AG08395 (cell line): Measurements from ENCODE around the gene MTM1.
A peak's percentile ranks its signal among the peaks of the same experiment; 100 is the strongest.

ENCODE experiments used
- DNase-seq: peaks from one replicate; pipeline ENCODE4 v3.0.0; 2012; ENCODE audit warnings: mixed read lengths, low spot score

MTM1 gene

GRCh38 chrX:150568320-150569154 is at the start of gene MTM1:
Gene MTM1, plus strand, starts transcription at chrX:150568621. Its CDS starts 23,994 bp downstream, at chrX:150592615.
- DNase-seq: peak; percentile 96

GRCh38 chrX:150522494-150522893 is 45.9 kb upstream of the MTM1 start:
- DNase-seq: no peak

- no peak for DNase-seq
These were observed 43.1 kb upstream of the MTM1 start for GRCh38 chrX:150525061-150525919.

- no peak for DNase-seq
These were observed 41.7 kb upstream of the MTM1 start for GRCh38 chrX:150526692-150527091.

- DNase-seq: no peak
These were observed 41.3 kb upstream of the MTM1 start for GRCh38 chrX:150527108-150527507.

- DNase-seq: no peak
These were observed 38.8 kb upstream of the MTM1 start for GRCh38 chrX:150529587-150529986.

- no peak for DNase-seq
These were observed 37.6 kb upstream of the MTM1 start for GRCh38 chrX:150530821-150531220.

GRCh38 chrX:150531467-150531866 is 37.0 kb upstream of the MTM1 start:
- DNase-seq: no peak

- DNase-seq: no peak
These were observed 34.6 kb upstream of the MTM1 start for GRCh38 chrX:150533863-150534262.

GRCh38 chrX:150536455-150537116 is 31.8 kb upstream of the MTM1 start:
- DNase-seq: no peak

GRCh38 chrX:150537851-150538250 is 30.6 kb upstream of the MTM1 start:
- DNase-seq: no peak

GRCh38 chrX:150540965-150541364 is 27.5 kb upstream of the MTM1 start:
- no peak for DNase-seq

- DNase-seq: no peak
These were observed 25.6 kb upstream of the MTM1 start for GRCh38 chrX:150542846-150543229.

- no peak for DNase-seq
These were observed 24.9 kb upstream of the MTM1 start for GRCh38 chrX:150543230-150544155.

- DNase-seq: no peak
These were observed 24.1 kb upstream of the MTM1 start for GRCh38 chrX:150544222-150544787.

GRCh38 chrX:150544835-150545770 is 23.3 kb upstream of the MTM1 start:
- no peak for DNase-seq

- DNase-seq: no peak
These were observed 21.7 kb upstream of the MTM1 start for GRCh38 chrX:150546711-150547153.

GRCh38 chrX:150547375-150548115 is 20.9 kb upstream of the MTM1 start:
- DNase-seq: peak; percentile 59

GRCh38 chrX:150548251-150548650 is 20.2 kb upstream of the MTM1 start:
- DNase-seq: no peak
